SHP77 treated with DMSO at 0.1 percent for 48 hours (cell line): Measurements from ENCODE around the gene WWOX.
"Not testable (repeated sequence)": the region's sequence is repeated elsewhere in the genome, so short reads cannot be mapped to it uniquely, and the experiment has no call there.

Experiments used
- DNase-seq: peaks from one replicate; lab custom pipeline; 2025; lab: John Stamatoyannopoulos, UW

Gene WWOX

DNA sequence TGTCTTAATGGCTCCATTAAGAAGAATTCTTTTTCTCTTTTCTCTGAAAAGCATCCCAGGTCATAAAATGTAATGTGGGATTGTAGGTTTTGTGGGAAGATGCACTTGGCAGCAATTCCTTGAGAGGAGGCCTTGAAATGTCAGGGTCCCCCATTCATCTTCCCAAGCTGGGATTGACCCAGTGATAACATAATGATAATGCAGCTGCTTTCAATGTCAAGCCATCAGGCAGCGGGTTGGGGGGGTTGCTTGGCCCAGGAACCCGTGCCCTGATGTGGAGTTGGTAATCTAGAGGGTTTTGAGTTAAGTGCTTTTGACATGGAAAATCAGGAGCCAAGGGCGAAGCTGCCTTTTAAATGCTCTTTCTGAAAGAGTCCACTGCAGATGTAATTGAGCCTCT lies 484.0 kb downstream of the WWOX start:
- DNase-seq, result no peak

GRCh38 chr16:78584213-78584860 lies 484.9 kb downstream of the WWOX start:
- no peak for DNase-seq

- DNase-seq, result no peak
Measured at GRCh38 chr16:78584991-78585390, 485.5 kb downstream of the WWOX start.

DNA sequence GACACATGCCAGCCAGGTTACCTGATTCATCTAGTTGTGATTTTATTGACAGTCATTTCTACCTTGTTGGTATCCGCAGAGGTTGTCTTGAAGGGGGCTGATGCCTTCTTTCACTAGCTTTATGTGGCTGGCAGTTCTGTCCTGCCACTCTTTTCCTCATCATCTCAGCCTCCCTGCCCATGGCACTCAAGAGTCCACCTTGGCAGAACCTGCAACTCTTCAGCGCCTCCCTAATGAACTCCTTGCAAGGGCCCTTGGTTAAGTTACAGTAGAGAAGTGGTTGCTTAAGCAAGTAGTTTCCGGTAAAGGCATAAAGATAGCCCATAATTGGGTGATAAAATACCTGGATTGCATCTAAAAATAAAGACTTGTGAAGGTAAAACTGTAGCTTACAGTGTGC lies 489.9 kb downstream of the WWOX start:
- DNase-seq, result no peak

- no peak for DNase-seq
Measured at GRCh38 chr16:78591682-78592103, 492.2 kb downstream of the WWOX start.

DNA sequence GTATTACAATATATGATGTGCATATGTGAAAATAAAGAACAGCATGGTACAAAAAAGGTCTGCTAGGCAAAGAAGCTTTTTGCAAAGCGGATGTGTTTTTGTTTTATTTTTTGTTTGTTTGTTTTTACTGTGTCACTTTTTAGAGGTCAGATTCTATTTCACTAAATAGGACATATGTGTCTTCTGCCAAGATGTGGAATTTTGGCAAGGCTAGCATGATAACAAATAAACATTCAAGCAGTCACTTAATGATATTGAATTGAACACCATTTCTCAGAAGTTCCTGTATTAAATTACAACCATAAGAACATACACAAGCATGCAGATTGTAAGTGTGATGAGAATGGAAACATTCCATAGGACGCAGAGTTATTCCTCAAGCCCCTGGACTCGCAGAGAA lies 492.7 kb downstream of the WWOX start:
- DNase-seq, result no peak

GRCh38 chr16:78593352-78593751 lies 493.9 kb downstream of the WWOX start:
- no peak for DNase-seq

- no peak for DNase-seq
Measured at GRCh38 chr16:78594191-78594590, 494.7 kb downstream of the WWOX start.

DNA sequence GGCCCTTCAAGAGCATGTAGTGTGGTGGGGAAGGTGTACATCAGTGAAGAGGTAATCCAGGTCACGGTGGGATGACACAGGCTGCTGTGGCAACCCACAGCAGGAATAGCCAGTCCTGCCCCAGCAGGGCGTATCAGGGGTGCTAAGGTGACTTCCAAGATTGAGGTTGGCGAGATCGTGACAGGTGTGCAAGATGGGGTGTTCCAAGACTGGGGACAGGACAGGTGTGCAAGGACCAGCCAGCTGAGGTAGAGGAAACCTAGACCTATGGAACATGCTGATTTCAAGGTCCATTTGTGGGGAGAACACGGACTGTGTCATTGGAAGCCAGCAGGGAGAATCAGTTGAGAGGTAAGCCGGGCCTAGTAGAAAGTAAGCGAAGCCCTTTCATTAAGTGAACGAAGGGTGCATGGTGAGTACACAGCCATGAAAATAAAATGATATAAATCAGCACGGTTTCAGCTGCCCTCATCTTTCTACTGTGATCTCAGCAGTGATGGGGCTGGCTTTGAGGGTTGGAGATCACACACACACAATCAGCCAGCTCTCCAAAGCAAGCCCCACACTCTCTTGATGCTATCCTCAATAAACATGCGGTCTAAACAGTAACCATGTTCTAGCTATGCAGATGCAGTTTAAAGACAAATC lies 497.0 kb downstream of the WWOX start:
- no peak for DNase-seq

- DNase-seq, result no peak
Measured at GRCh38 chr16:78596996-78597422, 497.6 kb downstream of the WWOX start.

DNA sequence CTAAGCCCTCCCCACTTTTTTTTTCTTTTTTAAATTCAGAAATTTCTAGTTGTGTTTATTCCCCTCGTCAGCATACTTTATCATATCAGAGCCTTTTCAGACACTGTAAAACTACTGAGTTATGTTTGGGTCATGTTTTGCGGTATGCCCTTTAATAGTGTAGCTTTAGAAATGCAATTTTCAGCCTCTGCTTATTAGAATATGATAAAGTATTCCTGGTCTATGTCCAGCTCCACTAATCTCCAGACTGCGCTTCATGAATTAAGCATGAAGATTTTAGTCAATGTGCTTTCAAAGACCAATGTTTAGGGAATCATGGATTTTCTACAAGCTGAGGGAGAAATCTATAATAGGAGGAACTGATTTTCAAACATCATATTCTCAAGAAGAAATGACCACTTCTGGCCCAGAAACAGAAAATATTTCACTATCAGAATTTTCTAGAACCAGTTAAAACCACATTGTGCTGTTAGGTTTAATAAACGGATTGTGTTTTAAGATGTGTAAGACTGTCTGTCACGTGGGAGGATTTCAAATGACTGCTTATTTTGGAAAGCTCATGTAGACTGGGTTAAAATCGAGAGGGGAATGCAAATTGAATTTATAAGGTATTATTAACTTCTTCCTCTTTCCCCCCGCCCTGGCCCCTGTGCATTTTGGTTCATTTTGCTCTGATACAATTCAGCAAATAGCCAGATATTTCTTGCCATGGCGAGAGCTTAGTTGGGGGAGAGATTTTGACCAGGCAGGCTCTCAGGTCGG lies 498.5 kb downstream of the WWOX start:
- DNase-seq, result no peak

DNA sequence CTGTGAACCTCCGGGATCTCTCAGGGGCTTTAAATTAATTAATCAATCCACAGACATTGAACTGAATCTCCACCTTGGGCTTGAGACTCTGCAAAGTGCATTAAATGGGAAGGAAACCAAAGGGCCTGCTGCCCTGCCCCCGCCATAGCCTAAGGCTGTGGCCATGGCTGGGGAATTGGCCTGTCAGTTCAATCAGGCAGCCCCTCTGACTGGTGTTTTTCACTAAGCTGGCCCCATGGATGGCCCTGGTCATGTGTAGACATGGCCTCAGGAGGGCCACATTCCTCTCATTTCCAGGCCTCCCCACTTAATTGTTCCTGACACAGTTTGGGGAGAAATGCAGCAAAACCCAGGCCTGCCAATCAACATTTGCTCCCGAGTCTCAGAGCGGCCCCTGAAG lies 499.8 kb downstream of the WWOX start:
- DNase-seq, result no peak

GRCh38 chr16:78604423-78605062 lies 505.1 kb downstream of the WWOX start:
- DNase-seq, result not testable (repeated sequence)

DNA sequence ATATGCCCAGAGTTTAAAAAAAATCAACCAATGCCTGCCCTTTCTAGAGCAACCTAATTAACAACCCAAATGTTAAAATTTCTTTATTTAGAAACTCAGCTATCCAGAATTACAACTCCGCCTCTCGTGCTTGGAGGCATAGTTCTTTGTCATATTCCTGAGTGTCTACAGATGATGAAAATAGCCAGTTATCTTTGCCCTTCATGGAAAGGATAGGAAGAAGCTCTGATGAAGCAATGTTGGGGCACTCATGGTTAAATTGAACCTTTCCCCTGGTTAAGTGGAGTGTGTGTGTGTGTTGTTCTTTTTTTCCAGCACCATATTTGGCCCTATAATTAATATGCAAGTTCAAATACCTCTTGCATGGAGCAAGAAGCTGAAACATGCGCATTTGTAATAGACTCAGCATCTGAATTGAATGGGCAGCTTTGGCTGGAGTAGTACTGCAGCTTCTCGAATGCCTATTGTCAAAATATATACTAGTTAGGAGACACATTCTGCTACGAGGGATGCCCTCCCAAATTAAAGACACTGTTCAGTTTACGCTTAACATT lies 506.2 kb downstream of the WWOX start:
- no peak for DNase-seq

DNA sequence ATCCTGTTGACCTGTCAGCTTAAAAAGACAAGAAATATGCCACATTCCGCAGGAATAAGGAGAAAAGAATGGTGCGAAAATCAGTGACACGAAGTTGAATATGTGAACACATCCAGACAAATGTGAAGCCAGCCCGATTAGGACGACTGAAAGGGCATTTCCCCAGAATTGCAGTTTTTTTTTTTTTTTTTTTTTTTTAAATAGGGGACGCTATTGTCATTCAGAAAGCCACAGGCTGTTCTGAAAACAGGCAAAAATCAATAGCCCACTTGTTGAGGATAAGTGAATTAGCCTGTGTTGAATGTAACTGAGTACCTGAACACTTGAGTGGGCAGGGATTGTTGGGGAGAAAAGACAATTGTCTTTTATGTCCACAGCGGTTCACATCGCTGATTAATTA lies 507.1 kb downstream of the WWOX start:
- no peak for DNase-seq

- no peak for DNase-seq
Measured at GRCh38 chr16:78607022-78607421, 507.6 kb downstream of the WWOX start.

DNA sequence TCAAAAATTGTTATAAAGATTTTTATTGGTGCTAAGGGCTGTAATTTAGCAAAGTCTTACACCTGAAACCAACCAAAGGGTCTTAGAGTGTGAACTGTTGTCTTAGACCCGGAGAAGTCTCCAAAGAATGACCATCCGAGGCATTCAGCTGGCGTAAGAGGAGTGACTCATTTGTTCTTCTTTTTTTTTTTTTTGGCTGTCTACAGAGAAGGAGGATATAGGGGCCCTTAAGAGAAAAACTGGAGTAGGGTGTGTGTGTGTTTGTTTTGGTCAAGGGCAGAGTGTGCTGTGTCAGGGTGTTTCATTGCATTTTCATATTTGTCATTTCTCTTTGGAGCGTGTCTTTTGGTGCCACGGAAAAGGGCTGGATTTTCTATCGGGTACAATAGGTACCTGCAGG lies 508.0 kb downstream of the WWOX start:
- no peak for DNase-seq

GRCh38 chr16:78608305-78608776 lies 508.9 kb downstream of the WWOX start:
- no peak for DNase-seq

- no peak for DNase-seq
Measured at GRCh38 chr16:78609402-78610274, 510.2 kb downstream of the WWOX start.

DNA sequence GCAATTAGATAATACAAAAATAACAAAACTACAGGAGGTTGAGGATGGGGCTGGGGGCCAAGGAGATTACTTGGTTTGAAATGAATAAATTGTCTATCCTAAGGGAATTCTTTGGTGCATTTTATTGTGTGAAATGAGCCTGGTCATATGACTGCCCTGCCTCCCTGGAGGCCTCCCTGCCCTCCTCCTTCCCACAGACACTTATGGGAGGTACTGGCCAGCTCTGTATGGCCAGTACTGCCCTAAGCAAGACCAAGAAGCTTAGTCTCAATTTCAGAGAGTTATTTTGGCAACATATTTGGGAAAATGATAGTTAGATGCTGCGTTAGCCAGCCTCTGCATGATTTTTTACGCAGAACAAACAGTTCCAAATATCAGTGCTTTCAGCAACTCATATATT lies 511.9 kb downstream of the WWOX start:
- DNase-seq, result no peak

- no peak for DNase-seq
Measured at GRCh38 chr16:78619811-78620210, 520.4 kb downstream of the WWOX start.
